Measurements from ENCODE around the gene ZFYVE27.

- TF ChIP-seq CTCF (conservative IDR thresholded peaks at IDR 0.05; ENCODE audit: low read length) = no peak
- no peak for TF ChIP-seq EZH2phosphoT487 (IDR thresholded peaks at IDR 0.05; ENCODE audit: borderline replicate concordance, low read depth, low read length)
Measured at GRCh38 chr10:97760461-97761257, 23.7 kb downstream of the ZFYVE27 start.

Data from OCI-LY7 (cell line).